Left colon (tissue), 2 donors: ENCODE results near the gene RBM43. TPM values are rescaled to one million over a fixed set of nuclear protein-coding genes. Genes with fewer than 3 reads are reported as not detected.
A peak's percentile ranks its signal among the peaks of the same experiment; 100 is the strongest.

Source experiments
- ATAC-seq: fragments of 200-7000 bp; cut with Tn5 transposase; one replicate; pipeline ENCODE4 v1.9.1; 2020; ENCODE audit warnings: mild to moderate bottlenecking, moderate library complexity
- DNase-seq, 2 donors: peaks; one replicate each; pipeline ENCODE4 v3.0.0-alpha.2; 2020
- intact Hi-C, 2 donors: fragments of 100-400 bp; cut with DNase I in 1 of 2; cut with micrococcal nuclease in 1 of 2; formaldehyde crosslinking; loops; one replicate each; pipeline versions ENCODE4 v1.11.2 to v1.14.0; 2022; cut with DNase I, micrococcal nuclease
- total RNA-seq, 2 donors: library from RNA; stranded (reverse); fragmentation: NEBNext Ultra II Directional; extraction: Animal tissue kit (Norgen Biotek cat#: 25700); gene quantifications; one replicate each; pipeline ENCODE4 v1.2.1, GENCODE V29; 2021
- donor health status: DM: no; HTN: no; CAD: no.
- donor health status: DM: yes; HTN: yes; CAD: no.

Gene RBM43
- total RNA-seq, 2 donors from 2014 or later: 3.1 to 5.0 TPM

GRCh38 chr2:151275291-151275690, 13.6 kb upstream of the RBM43 start:
- no peak for DNase-seq
- intact Hi-C loops: no loop called here
- ATAC-seq: no peak

- ATAC-seq (no peak), DNase-seq (no peak)
- intact Hi-C loops: no loop called here
These were observed 10.2 kb upstream of the RBM43 start for GRCh38 chr2:151271824-151272223.

- intact Hi-C loops: no loop called here
- ATAC-seq (no peak), DNase-seq (no peak)
These were observed 8.3 kb upstream of the RBM43 start for GRCh38 chr2:151269798-151270568.

- intact Hi-C loops: no loop called here
- DNase-seq (no peak), ATAC-seq (no peak)
These were observed 6.4 kb upstream of the RBM43 start for GRCh38 chr2:151268085-151268484.

GRCh38 chr2:151267537-151267936, 5.9 kb upstream of the RBM43 start:
- DNase-seq: no peak
- intact Hi-C loops: no loop called here
- ATAC-seq: no peak

GRCh38 chr2:151265991-151266390, 4.3 kb upstream of the RBM43 start:
- DNase-seq: no peak
- intact Hi-C loops: no loop called here
- ATAC-seq: no peak

GRCh38 chr2:151264157-151264825, 2.6 kb upstream of the RBM43 start:
- DNase-seq (no peak), ATAC-seq (no peak)
- intact Hi-C loops: no loop called here

GRCh38 chr2:151262629-151263028, 966 bp upstream of the RBM43 start:
- ATAC-seq (no peak), DNase-seq (no peak)
- intact Hi-C loops: no loop called here

- ATAC-seq (no peak), DNase-seq (no peak)
- intact Hi-C loops: no loop called here
These were observed 271 bp upstream of the RBM43 start for GRCh38 chr2:151261977-151262291.

- DNase-seq (no peak), ATAC-seq (peak; percentile 20)
- intact Hi-C loops: no loop called here
These were observed 961 bp downstream of the RBM43 start for GRCh38 chr2:151260573-151261230.

- DNase-seq (no peak), ATAC-seq (no peak)
- intact Hi-C loops: no loop called here
These were observed 3.5 kb downstream of the RBM43 start for GRCh38 chr2:151258121-151258520.

GRCh38 chr2:151252646-151253045, 9.0 kb downstream of the RBM43 start:
- intact Hi-C loops: no loop called here
- ATAC-seq: no peak
- no peak for DNase-seq

GRCh38 chr2:151251012-151251411, 10.7 kb downstream of the RBM43 start:
- intact Hi-C loops: no loop called here
- DNase-seq: no peak
- no peak for ATAC-seq

GRCh38 chr2:151247432-151247831, 14.2 kb downstream of the RBM43 start:
- intact Hi-C loops: no loop called here
- ATAC-seq (no peak), DNase-seq (no peak)

GRCh38 chr2:151246152-151246551, 15.5 kb downstream of the RBM43 start:
- no peak for ATAC-seq
- intact Hi-C loops: no loop called here
- no peak for DNase-seq

GRCh38 chr2:151243468-151243867, 18.2 kb downstream of the RBM43 start:
- ATAC-seq (no peak), DNase-seq (no peak)
- intact Hi-C loops: no loop called here

GRCh38 chr2:151241224-151241623, 20.4 kb downstream of the RBM43 start:
- DNase-seq (no peak), ATAC-seq (no peak)
- intact Hi-C loops: no loop called here

GRCh38 chr2:151240433-151240832, 21.2 kb downstream of the RBM43 start:
- ATAC-seq (no peak), DNase-seq (no peak)
- intact Hi-C loops: no loop called here

GRCh38 chr2:151239624-151240023, 22.0 kb downstream of the RBM43 start:
- ATAC-seq: no peak
- no peak for DNase-seq
- intact Hi-C loops: loop anchor here in 1 of 2 donors (5.0 kb wide), 1 partner anchor 1642 kb away; no protein-coding TSS in a partner anchor
